ENCODE measurements around the gene EVA1B.

- no peak for TF ChIP-seq EP300 (IDR thresholded peaks at IDR 0.05)
- no peak for TF ChIP-seq POLR2AphosphoS5 (IDR thresholded peaks at IDR 0.05)
These were observed 35.2 kb upstream of the EVA1B start for GRCh38 chr1:36358514-36359084.

Data from stomach (tissue), 4 donors.